HG02840 (cell line): ENCODE results near the gene AHCYL2.

Source experiments
- ATAC-seq: cut with Tn5 transposase; IDR thresholded peaks from one replicate; pipeline ENCODE4 v1.9.1; 2021; ENCODE audit warnings: mild to moderate bottlenecking, moderate library complexity, moderate number of reproducible peaks; ENCODE audit not compliant: unreplicated experiment, low FRiP score

AHCYL2 gene

DNA sequence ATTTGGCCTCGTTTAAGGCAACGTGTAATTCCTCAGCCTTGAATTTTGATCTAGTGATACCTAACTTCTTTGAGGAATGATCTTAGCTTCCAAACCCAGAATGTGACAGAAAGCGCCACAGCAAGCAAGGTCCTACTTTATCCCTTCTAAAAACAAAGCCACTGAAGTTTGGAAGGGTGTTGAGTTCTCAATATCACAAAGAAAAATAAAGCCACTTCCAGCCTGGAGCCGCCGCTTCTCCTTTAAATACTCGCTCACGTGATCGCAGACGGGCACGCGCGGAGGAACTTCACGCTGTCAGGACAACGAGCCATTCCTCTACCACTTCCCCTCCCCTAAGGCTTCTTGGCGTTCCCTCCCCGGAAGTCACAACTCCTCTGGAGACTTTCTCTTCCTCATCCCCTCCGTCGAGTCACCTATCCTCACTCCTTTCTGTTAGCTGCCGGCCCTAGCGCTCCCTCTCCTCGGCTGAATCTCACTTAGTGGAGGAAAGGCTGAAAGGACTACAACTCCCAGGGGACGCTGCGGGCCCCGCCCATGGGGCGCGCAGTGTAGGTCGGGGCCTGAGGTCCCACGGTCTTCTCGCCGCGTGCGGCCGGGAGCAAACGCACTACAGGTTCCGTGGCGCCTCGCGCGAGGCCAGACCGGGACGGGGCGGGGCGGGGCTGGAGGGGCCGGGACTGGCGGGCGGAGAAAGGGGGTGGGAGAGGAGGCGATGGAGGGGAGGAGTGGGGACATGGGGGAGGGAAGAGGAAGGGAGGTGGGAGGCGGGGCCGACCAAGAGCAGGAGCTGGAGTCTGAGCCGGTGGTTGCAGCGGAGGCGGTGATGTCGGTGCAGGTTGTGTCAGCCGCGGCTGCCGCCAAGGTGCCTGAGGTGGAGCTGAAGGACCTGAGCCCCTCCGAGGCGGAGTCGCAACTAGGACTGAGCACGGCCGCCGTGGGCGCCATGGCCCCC, at the start of gene AHCYL2:
AHCYL2 (plus strand) TSS at position 780 of the 955 bp plus-strand sequence.
- ATAC-seq: peak; percentile 81

GRCh38 chr7:129176916-129177710, 47.7 kb upstream of the AHCYL2 start:
- no peak for ATAC-seq

DNA sequence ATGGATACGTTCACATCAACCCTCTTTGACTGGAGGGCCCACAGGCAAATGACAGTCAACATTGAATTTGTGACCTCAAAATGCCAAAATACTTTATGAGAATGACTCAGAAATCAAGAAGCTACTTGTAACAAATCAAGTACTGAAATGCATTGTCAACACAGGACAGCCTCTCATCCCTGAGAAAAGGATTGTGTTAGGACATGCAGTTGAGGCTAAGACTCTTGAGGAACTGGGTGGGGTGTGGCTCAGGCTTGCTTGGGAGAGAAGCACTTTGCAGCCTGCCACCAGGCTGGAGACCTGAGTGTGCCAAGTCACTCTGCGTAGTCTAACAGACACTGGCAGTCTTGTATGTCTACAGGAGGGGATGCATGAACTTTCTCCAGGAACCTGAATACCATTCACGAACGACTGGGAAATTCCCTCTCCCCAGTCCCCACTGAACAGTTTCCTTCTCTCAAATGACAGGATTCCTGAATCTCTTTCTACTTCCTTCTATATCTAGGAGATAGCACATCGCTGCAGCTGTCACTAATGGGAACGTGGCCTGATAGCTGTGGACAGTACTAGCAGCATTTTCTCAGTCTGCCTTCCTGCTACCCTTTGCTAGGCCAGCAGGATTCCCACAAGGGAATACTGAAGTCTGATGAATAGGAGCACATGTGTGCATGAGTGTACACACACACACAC, 39.7 kb upstream of the AHCYL2 start:
- ATAC-seq: no peak

DNA sequence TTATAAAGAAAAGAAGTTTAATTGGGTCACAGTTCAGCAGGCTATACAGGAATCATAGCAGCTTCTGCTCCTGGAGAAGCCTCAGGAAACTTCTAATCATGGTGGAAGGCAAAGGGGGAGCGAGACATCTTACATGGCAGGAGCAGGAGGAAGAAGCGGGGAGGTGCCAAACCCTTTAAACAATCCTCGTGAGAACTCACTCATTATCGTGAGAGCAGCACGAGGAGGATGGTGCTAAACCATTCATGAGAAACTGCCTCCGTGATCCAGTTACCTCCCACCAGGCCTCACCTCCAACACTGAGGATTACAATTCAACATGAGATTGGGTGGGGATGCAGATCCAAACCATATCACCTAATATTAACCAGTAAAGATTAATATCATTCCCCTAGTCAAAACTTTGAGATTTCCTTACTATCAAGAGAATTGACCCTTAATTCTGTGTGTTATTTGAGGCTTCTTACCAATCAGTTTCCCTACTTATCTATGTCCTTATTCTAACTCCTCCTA, 38.0 kb upstream of the AHCYL2 start:
- no peak for ATAC-seq

- ATAC-seq: no peak
Measured at GRCh38 chr7:129187681-129188371, 37.0 kb upstream of the AHCYL2 start.

GRCh38 chr7:129188372-129188891, 36.4 kb upstream of the AHCYL2 start, which contains the start of gene SMO:
Gene SMO, plus strand, starts transcription at chr7:129188633. Its CDS starts 519 bp downstream, at chr7:129189152.
- ATAC-seq: no peak

GRCh38 chr7:129188892-129189660, 35.8 kb upstream of the AHCYL2 start:
- ATAC-seq: no peak

- ATAC-seq: no peak
Measured at GRCh38 chr7:129189661-129190310, 35.0 kb upstream of the AHCYL2 start.

GRCh38 chr7:129191272-129191671, 33.6 kb upstream of the AHCYL2 start:
- no peak for ATAC-seq

DNA sequence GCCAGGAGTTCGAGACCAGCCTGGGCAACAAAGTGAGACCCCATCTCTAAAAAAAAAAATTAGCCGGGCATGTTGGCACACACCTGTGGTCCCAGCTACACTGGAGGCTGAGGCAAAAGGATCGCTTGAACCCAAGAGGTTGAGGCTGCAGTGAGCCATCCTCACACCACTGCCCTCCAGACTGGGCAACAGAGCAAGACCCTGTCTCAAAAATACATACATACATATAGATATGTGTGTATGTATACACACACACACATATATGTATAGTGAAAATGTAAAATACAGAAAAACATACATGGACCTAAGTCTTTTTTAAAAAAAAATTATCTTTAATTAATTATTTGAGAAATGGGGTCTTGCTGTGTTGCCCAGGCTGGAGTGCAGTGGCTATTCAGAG, 30.9 kb upstream of the AHCYL2 start:
- no peak for ATAC-seq

DNA sequence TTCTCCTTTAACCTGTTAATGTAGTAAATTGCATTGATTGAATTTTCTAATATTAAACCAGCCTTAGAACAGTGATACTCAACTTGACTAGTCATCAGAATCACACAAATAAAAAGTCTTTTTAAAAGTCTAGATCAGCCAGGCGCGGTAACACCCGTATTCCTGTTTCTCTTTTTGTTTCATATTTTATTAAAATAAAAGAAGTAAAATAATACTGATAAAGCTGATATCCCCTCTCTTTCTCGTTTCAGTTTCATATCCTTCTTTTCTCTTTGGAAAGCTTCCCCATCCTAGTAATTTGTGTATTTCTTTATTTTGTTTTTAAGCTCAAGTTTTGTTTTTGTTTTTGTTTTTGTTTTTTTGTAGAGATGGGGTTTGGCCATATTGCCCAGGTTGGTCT, 27.1 kb upstream of the AHCYL2 start:
- ATAC-seq: no peak

GRCh38 chr7:129199406-129199805, 25.4 kb upstream of the AHCYL2 start:
- ATAC-seq: no peak

- ATAC-seq: no peak
Measured at GRCh38 chr7:129202058-129202777, 22.6 kb upstream of the AHCYL2 start.

- no peak for ATAC-seq
Measured at GRCh38 chr7:129203050-129203741, 21.6 kb upstream of the AHCYL2 start.

DNA sequence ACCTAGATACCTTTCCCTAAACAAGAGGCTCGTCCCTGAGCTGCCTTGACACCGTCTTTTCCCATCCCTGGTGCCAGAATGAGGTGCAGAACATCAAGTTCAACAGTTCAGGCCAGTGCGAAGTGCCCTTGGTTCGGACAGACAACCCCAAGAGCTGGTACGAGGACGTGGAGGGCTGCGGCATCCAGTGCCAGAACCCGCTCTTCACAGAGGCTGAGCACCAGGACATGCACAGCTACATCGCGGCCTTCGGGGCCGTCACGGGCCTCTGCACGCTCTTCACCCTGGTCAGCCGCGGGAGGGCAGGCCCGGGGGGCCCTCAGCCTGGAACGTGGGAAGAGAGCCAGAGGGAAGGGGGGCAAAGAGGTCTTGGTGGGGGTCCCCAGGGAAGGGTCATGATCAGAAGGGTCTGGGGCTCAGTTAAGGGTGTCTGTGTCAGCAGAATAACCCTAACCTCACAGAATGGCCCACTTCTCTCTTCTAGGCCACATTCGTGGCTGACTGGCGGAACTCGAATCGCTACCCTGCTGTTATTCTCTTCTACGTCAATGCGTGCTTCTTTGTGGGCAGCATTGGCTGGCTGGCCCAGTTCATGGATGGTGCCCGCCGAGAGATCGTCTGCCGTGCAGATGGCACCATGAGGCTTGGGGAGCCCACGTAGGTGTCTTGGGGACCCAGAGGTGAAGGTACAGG, 19.6 kb upstream of the AHCYL2 start:
- ATAC-seq: no peak

GRCh38 chr7:129205987-129206785, 18.6 kb upstream of the AHCYL2 start:
- no peak for ATAC-seq
